GM12801 (cell line): Measurements from ENCODE around the gene MAGI3.

Source experiments
- CTCF ChIP-seq: IDR thresholded peaks from one replicate; pipeline ENCODE4 v1.5.1; 2011; ENCODE audit warnings: control low read depth; ENCODE audit not compliant: insufficient read length; ENCODE audit errors: extremely low read depth

The MAGI3 gene

GRCh38 chr1:113437554-113438341 lies 47.4 kb downstream of the MAGI3 start:
- TF ChIP-seq CTCF = no peak

- no peak for TF ChIP-seq CTCF
These were observed 48.4 kb downstream of the MAGI3 start for GRCh38 chr1:113438505-113439276.

- TF ChIP-seq CTCF = no peak
These were observed 49.0 kb downstream of the MAGI3 start for GRCh38 chr1:113439277-113439670.

- TF ChIP-seq CTCF = no peak
These were observed 51.8 kb downstream of the MAGI3 start for GRCh38 chr1:113442131-113442530.

- TF ChIP-seq CTCF = no peak
These were observed 54.5 kb downstream of the MAGI3 start for GRCh38 chr1:113444857-113445256.

- no peak for TF ChIP-seq CTCF
These were observed 61.4 kb downstream of the MAGI3 start for GRCh38 chr1:113451710-113452109.

GRCh38 chr1:113452921-113453770 lies 62.8 kb downstream of the MAGI3 start:
- TF ChIP-seq CTCF = no peak
